AG10803 (cell line): ENCODE measurements around the gene ABCB8.

Source experiments
- DNase-seq: peaks from one replicate; pipeline ENCODE4 v3.0.0; 2010; ENCODE audit warnings: low read depth
- H3K4me3 ChIP-seq: 2 replicates; pipeline ENCODE4 v1.5.1; 2011; ENCODE audit warnings: mild to moderate bottlenecking, low read length, control low read depth
- TF ChIP-seq, protein P1 (sequence below): conservative IDR thresholded peaks from 2 replicates; pipeline ENCODE4 v1.5.1; 2011; ENCODE audit warnings: mild to moderate bottlenecking, low read length, control low read depth, inconsistent platforms

ABCB8 gene

DNA sequence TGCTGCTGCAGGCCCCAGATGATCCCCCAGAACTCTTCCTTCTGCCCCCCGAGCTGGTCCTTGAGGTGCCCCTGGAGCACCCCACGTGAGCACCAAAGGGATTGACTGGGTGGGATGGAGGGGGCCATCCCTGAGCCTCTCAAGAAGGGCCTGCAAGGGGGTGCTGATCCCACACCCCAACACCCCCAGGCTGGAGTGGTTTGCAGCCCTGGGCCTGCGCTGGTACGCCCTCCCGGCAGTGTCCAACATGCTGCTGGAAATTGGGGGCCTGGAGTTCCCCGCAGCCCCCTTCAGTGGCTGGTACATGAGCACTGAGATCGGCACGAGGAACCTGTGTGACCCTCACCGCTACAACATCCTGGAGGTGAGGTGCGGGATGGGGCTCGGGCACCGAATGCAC is 29.2 kb upstream of the ABCB8 start:
- TF ChIP-seq, protein P1, sequence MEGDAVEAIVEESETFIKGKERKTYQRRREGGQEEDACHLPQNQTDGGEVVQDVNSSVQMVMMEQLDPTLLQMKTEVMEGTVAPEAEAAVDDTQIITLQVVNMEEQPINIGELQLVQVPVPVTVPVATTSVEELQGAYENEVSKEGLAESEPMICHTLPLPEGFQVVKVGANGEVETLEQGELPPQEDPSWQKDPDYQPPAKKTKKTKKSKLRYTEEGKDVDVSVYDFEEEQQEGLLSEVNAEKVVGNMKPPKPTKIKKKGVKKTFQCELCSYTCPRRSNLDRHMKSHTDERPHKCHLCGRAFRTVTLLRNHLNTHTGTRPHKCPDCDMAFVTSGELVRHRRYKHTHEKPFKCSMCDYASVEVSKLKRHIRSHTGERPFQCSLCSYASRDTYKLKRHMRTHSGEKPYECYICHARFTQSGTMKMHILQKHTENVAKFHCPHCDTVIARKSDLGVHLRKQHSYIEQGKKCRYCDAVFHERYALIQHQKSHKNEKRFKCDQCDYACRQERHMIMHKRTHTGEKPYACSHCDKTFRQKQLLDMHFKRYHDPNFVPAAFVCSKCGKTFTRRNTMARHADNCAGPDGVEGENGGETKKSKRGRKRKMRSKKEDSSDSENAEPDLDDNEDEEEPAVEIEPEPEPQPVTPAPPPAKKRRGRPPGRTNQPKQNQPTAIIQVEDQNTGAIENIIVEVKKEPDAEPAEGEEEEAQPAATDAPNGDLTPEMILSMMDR = no peak

DNA sequence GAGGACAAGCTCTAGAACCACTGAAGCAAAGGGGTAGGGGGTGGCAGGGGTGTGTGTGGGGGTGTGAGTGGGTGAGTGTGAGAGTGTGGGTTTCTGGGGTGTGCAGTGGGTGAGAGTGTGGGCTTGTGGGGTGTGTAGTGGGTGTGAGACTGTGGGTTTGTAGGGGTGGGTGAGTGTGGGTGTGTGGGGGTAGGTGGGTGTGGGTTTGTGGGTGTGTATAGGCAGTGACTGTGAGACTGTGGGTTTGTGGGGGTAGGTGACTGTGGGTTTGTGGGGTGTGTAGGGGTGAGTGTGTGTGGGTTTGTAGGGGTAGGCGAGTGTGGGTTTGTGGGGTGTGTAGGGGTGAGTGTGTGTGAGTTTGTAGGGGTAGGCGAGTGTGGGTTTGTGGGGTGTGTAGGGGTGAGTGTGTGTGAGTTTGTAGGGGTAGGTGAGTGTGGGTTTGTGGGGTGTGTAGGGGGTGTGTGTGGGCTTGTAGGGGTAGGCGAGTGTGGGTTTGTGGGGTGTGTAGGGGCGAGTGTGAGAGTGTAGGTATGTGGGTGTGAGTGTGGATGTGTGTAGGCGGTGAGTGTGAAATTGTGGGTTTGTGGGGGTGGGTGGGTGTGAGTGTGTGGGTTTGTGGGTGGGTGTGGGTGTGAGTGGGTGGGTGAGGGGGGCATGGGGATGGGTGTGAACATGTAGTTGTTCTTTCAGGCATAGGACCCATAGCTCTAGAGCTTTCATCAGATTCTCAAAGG is 28.6 kb upstream of the ABCB8 start:
- TF ChIP-seq, protein P1 = no peak
- no peak for DNase-seq
- no peak overlapping the region for H3K4me3 ChIP-seq

More for the DNA sequence above, 29.2 kb upstream of the ABCB8 start:
- no peak overlapping the region for H3K4me3 ChIP-seq
- DNase-seq = no peak

DNA sequence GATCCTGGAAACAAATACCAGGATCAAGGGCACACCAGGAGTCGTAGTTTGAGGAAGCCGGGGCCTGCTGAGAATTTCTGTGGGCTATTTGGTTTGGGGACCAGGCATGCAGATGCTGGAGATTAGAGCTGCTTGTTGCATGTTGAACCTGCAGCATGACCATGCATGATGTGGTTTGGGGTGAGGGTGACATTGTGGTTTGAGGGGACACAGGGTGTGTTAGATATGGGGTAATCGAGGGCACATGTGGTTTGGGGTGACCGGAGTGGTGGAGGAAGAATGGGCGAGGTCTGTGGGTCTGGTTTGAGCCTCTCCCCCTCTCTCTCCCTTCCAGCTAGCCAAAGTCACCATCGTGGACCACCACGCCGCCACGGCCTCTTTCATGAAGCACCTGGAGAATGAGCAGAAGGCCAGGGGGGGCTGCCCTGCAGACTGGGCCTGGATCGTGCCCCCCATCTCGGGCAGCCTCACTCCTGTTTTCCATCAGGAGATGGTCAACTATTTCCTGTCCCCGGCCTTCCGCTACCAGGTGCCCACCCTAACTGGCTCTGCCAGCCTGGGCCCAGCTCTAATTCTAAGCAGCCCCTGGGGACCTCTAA is 27.3 kb upstream of the ABCB8 start:
- TF ChIP-seq, protein P1 = no peak
- no peak for DNase-seq

DNA sequence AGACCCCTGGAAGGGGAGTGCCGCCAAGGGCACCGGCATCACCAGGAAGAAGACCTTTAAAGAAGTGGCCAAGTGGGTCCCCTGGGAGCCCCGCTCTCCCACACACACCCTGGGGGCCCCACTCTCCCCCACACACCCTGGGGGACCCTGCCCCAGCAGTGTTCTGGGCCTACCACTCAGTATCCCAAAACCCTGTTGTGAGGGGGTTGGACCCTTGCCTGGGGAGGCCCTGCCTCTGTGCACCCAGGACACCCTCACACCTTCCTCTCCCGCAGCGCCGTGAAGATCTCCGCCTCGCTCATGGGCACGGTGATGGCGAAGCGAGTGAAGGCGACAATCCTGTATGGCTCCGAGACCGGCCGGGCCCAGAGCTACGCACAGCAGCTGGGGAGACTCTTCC is 26.7 kb upstream of the ABCB8 start:
- H3K4me3 ChIP-seq = no peak overlapping the region
- DNase-seq = no peak
- TF ChIP-seq, protein P1 = no peak

More for the DNA sequence above, 27.3 kb upstream of the ABCB8 start:
- H3K4me3 ChIP-seq = no peak overlapping the region

DNA sequence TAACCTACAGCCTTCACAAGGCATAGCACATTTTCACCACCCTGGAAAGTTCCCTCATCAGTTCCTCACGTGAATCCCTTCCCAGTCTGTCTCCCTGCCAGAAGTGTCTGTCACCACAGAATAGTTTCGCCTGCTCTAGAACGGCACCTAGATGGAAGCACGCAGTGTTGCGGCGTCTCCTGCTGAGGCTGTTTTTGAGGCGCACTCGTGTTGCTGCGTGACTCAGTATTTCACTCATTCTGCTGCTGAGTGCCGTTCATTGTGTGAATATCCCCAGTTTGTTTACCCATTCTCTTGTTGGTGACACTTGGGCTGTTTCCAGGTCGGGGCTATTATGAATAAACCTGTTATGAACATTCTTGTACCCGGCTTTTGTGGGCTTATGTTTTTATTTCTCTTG is 24.7 kb upstream of the ABCB8 start:
- no peak for DNase-seq
- TF ChIP-seq, protein P1 = no peak
- no peak overlapping the region for H3K4me3 ChIP-seq

DNA sequence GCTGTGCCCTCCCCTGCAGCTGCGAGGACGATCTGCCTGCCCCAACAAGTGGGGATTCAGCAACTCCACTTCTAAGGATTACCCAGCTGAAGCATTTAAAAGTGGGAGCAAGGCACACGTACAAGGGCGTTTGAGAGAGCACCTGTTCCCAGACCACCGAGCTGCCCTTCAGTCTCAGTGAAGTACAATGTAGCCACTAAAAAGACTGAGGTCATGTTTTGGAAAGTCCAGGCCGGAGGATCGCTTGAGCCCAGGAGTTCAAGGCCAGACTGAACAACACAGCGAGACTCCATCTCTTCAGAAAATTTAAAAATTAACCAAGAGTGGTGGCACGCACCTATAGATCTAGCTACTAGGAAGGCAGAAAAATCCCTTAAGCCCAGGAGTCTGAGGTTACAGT is 22.7 kb upstream of the ABCB8 start:
- H3K4me3 ChIP-seq = no peak overlapping the region
- DNase-seq = no peak
- TF ChIP-seq, protein P1 = no peak
